GM12865 (cell line): Measurements from ENCODE around the gene NKD1.
"Not testable (repeated sequence)": the region's sequence is repeated elsewhere in the genome, so short reads cannot be mapped to it uniquely, and the experiment has no call there.

Experiments used
- DNase-seq: peaks from one replicate; pipeline ENCODE4 v3.0.0; 2010; ENCODE audit warnings: low read depth
- H3K4me3 ChIP-seq: 2 replicates; pipeline ENCODE4 v1.5.1; 2011; ENCODE audit warnings: mild to moderate bottlenecking, low read depth, low read length, control low read depth
- CTCF ChIP-seq: IDR thresholded peaks from 2 replicates; pipeline ENCODE4 v1.5.1; 2011; ENCODE audit warnings: low read length, control low read depth, low read depth, inconsistent platforms; ENCODE audit not compliant: insufficient read depth; ENCODE audit errors: missing control alignments

The NKD1 gene

GRCh38 chr16:50501986-50502615 lies 46.1 kb upstream of the NKD1 start:
- no peak for DNase-seq
- TF ChIP-seq CTCF = no peak
- no peak overlapping the region for H3K4me3 ChIP-seq

GRCh38 chr16:50502616-50503011 lies 45.6 kb upstream of the NKD1 start:
- DNase-seq = no peak
- no peak overlapping the region for H3K4me3 ChIP-seq
- no peak for TF ChIP-seq CTCF

- DNase-seq = not testable (repeated sequence)
Observed at GRCh38 chr16:50503868-50504531, 44.2 kb upstream of the NKD1 start.

GRCh38 chr16:50505115-50505514 lies 43.1 kb upstream of the NKD1 start:
- DNase-seq = no peak
- no peak overlapping the region for H3K4me3 ChIP-seq
- TF ChIP-seq CTCF = no peak

More at GRCh38 chr16:50503868-50504531, 44.2 kb upstream of the NKD1 start:
- H3K4me3 ChIP-seq = not testable (repeated sequence)

- TF ChIP-seq CTCF = no peak
- H3K4me3 ChIP-seq = no peak overlapping the region
- DNase-seq = no peak
Observed at GRCh38 chr16:50505714-50506542, 42.3 kb upstream of the NKD1 start.

GRCh38 chr16:50506543-50506937 lies 41.7 kb upstream of the NKD1 start:
- no peak for TF ChIP-seq CTCF
- no peak overlapping the region for H3K4me3 ChIP-seq
- no peak for DNase-seq

- no peak overlapping the region for H3K4me3 ChIP-seq
- no peak for DNase-seq
- TF ChIP-seq CTCF = no peak
Observed at GRCh38 chr16:50507397-50507796, 40.8 kb upstream of the NKD1 start.
